Ovary (tissue), 3 donors: Measurements from ENCODE around the gene EYS.
"Not testable (repeated sequence)": the region's sequence is repeated elsewhere in the genome, so short reads cannot be mapped to it uniquely, and the experiment has no call there.

Experiments
- CTCF ChIP-seq, 3 donors: fragments of 450-650 bp in 2 of 3; fragments of 200-600 bp in 1 of 3; IDR thresholded peaks; one replicate each; pipeline versions ENCODE4 v1.5.1 to v1.8.0; 2016 to 2022; ENCODE audit warnings: antibody characterized with exemption in 3 of 3, mild to moderate bottlenecking in 1 of 3
- EP300 ChIP-seq: sonication (generic); formaldehyde crosslinking; IDR thresholded peaks from one replicate; pipeline ENCODE4 v1.6.1; 2017; ENCODE audit warnings: antibody characterized with exemption
- POLR2A ChIP-seq: fragments of 450-650 bp; IDR thresholded peaks from one replicate; pipeline ENCODE4 v1.6.1; 2017; ENCODE audit warnings: antibody characterized with exemption, mild to moderate bottlenecking, moderate library complexity
- donor health status: DM: no; HTN: no; CAD: no.

GRCh38 chr6:64469405-64469804 lies 1237.6 kb downstream of the EYS start:
- TF ChIP-seq CTCF (IDR thresholded peaks at IDR 0.05); POLR2A; EP300: not testable (repeated sequence)
